Stimulated activated CD4-positive, alpha-beta T cell treated with anti-CD3 and anti-CD28 coated beads, TNF-alpha, amount 100 ng/mL, for 24 hours (primary cell): ENCODE data around the gene CD8B2.
A peak's percentile ranks its signal among the peaks of the same experiment; 100 is the strongest.
"Not testable (repeated sequence)": the region's sequence is repeated elsewhere in the genome, so short reads cannot be mapped to it uniquely, and the experiment has no call there.

Experiments used
- DNase-seq, 3 experiments: peaks; one replicate each; pipeline ENCODE4 v3.0.0-alpha.2; 2020; ENCODE audit warnings: low read depth in 3 of 3

The CD8B2 gene

GRCh38 chr2:106551417-106552130, 64.4 kb downstream of the CD8B2 start:
- DNase-seq, result no peak

- DNase-seq, result no peak
Measured at GRCh38 chr2:106552921-106553320, 65.8 kb downstream of the CD8B2 start.

- DNase-seq, result no peak
Measured at GRCh38 chr2:106553321-106553720, 66.2 kb downstream of the CD8B2 start.

- no peak for DNase-seq
Measured at GRCh38 chr2:106554411-106554810, 67.2 kb downstream of the CD8B2 start.

GRCh38 chr2:106555053-106555452, 67.9 kb downstream of the CD8B2 start:
- DNase-seq, result no peak

- not testable (repeated sequence) for DNase-seq
Measured at GRCh38 chr2:106559786-106560185, 72.6 kb downstream of the CD8B2 start.

- DNase-seq, result no peak
Measured at GRCh38 chr2:106560773-106561172, 73.6 kb downstream of the CD8B2 start.

- DNase-seq, result no peak
Measured at GRCh38 chr2:106561356-106561755, 74.2 kb downstream of the CD8B2 start.

- no peak for DNase-seq
Measured at GRCh38 chr2:106561803-106562202, 74.6 kb downstream of the CD8B2 start.

GRCh38 chr2:106562268-106563186, 75.4 kb downstream of the CD8B2 start:
- no peak for DNase-seq

GRCh38 chr2:106563195-106563594, 76.0 kb downstream of the CD8B2 start:
- no peak for DNase-seq

GRCh38 chr2:106565599-106565998, 78.4 kb downstream of the CD8B2 start:
- DNase-seq, result no peak

GRCh38 chr2:106566050-106566449, 78.9 kb downstream of the CD8B2 start:
- peak in 1 of 3 experiments; percentile 43 for DNase-seq

GRCh38 chr2:106566484-106566883, 79.3 kb downstream of the CD8B2 start:
- DNase-seq, result not testable (repeated sequence)

GRCh38 chr2:106570316-106570715, 83.2 kb downstream of the CD8B2 start:
- DNase-seq, result no peak
